HepG2 (cell line): Measurements from ENCODE around the gene ZNF653. TPM values are rescaled to one million over a fixed set of nuclear protein-coding genes. Genes with fewer than 3 reads are reported as not detected.
A peak's percentile ranks its signal among the peaks of the same experiment; 100 is the strongest.

Experiments
- ATF3 ChIP-seq: sonication (generic); formaldehyde crosslinking; IDR thresholded peaks from 2 replicates; pipeline ENCODE4 v1.4.0; 2020; ENCODE audit warnings: missing genetic modification reagents
- BRF2 ChIP-seq: sonication (generic); formaldehyde crosslinking; IDR thresholded peaks from 2 replicates; pipeline ENCODE4 v1.8.1; 2022; ENCODE audit warnings: mild to moderate bottlenecking, missing genetic modification reagents
- HHEX ChIP-seq: IDR thresholded peaks from 2 replicates; pipeline ENCODE4 v1.6.1; 2016; ENCODE audit warnings: control low read depth
- KMT2B ChIP-seq: IDR thresholded peaks from 2 replicates; pipeline ENCODE4 v1.6.1; 2016; ENCODE audit warnings: missing genetic modification reagents, missing compliant biosample characterization
- MYPOP ChIP-seq: sonication (generic); formaldehyde crosslinking; IDR thresholded peaks from 2 replicates; pipeline ENCODE4 v1.8.1; 2023; ENCODE audit warnings: mild to moderate bottlenecking, moderate library complexity, missing genetic modification reagents
- POGZ ChIP-seq: sonication (generic); formaldehyde crosslinking; IDR thresholded peaks from 2 replicates; pipeline ENCODE4 v1.4.0; 2020; ENCODE audit warnings: mild to moderate bottlenecking, missing genetic modification reagents
- SRY ChIP-seq: sonication (generic); formaldehyde crosslinking; IDR thresholded peaks from 2 replicates; pipeline ENCODE4 v1.8.0; 2022; ENCODE audit warnings: mild to moderate bottlenecking, missing genetic modification reagents
- ZNF333 ChIP-seq: sonication (generic); formaldehyde crosslinking; IDR thresholded peaks from 2 replicates; pipeline ENCODE4 v1.4.0; 2020; ENCODE audit warnings: mild to moderate bottlenecking, missing genetic modification reagents, borderline replicate concordance
- ZNF431 ChIP-seq: sonication (generic); formaldehyde crosslinking; IDR thresholded peaks from 2 replicates; pipeline ENCODE4 v1.9.0; 2022; ENCODE audit warnings: missing genetic modification reagents, low read depth, mild to moderate bottlenecking, borderline replicate concordance
- ZNF598 ChIP-seq: sonication (generic); formaldehyde crosslinking; IDR thresholded peaks from 2 replicates; pipeline ENCODE4 v1.5.1; 2020; ENCODE audit warnings: mild to moderate bottlenecking, missing genetic modification reagents, borderline replicate concordance
- ZNF614 ChIP-seq: IDR thresholded peaks from 2 replicates; pipeline ENCODE4 v1.6.1; 2018; ENCODE audit warnings: missing biosample characterization, missing genetic modification reagents, inconsistent platforms, borderline replicate concordance
- polyA plus RNA-seq, 8 experiments: library from polyadenylated mRNA; depleted of rRNA in 3 of 8; stranded (reverse) in 7 of 8; unstranded in 1 of 8; fragments of >200 nt; fragmentation: Illumina TruSeq in 4 of 8; extraction: Trizol in 4 of 8; gene quantifications; 2 replicates each; pipeline versions ENCODE4 v1.2.1 to v1.2.3, GENCODE V29; 2011 to 2016; ENCODE audit warnings: low read depth in 4 of 8, missing spikeins in 1 of 8, mixed read lengths in 1 of 8; ENCODE audit not compliant: insufficient read depth in 1 of 8
- total RNA-seq, 5 experiments: library from RNA; depleted of rRNA; stranded (reverse); fragments of >200 nt; fragmentation: Illumina TruSeq; extraction: Trizol; gene quantifications; 2 replicates each; pipeline ENCODE4 v1.2.3, GENCODE V29; 2016; ENCODE audit warnings: low read depth in 1 of 5
- TF ChIP-seq, protein P1 (sequence below): sonication (generic); formaldehyde crosslinking; IDR thresholded peaks from 2 replicates; pipeline ENCODE4 v1.8.0; 2022; ENCODE audit warnings: mild to moderate bottlenecking, missing genetic modification reagents, moderate library complexity
- TF ChIP-seq, protein P2 (sequence below): sonication (generic); formaldehyde crosslinking; IDR thresholded peaks from 2 replicates; pipeline ENCODE4 v1.4.0; 2020; ENCODE audit warnings: missing genetic modification reagents, borderline replicate concordance
- TF ChIP-seq, protein P3 (sequence below): sonication (generic); formaldehyde crosslinking; IDR thresholded peaks from 2 replicates; pipeline ENCODE4 v1.4.0; 2020; ENCODE audit warnings: missing genetic modification reagents, mild to moderate bottlenecking, borderline replicate concordance
- TF ChIP-seq, protein P4 (sequence below): sonication (generic); formaldehyde crosslinking; IDR thresholded peaks from 2 replicates; pipeline ENCODE4 v1.4.0; 2020; ENCODE audit warnings: mild to moderate bottlenecking, missing genetic modification reagents

ZNF653 gene
- total and polyA plus RNA-seq, 2 of the 13 experiments (the other 11 are each of a cell fraction or from before 2014, with no cell fraction given): 4.7 to 7.1 TPM

- TF ChIP-seq MYPOP (CRISPR knock-in tag) (no peak), KMT2B (CRISPR knock-in tag) (no peak), SRY (CRISPR knock-in tag) (no peak; the same call in 1 of the 2 replicates), ZNF598 (no peak), POGZ (no peak), ZNF333 (CRISPR knock-in tag) (no peak), HHEX (CRISPR knock-in tag) (no peak), BRF2 (CRISPR knock-in tag) (no peak), ATF3 (CRISPR knock-in tag) (0 out of 2 replicates have a peak, but pooled peaks have one; percentile 9), ZNF431 (no peak), ZNF614 (CRISPR knock-in tag) (no peak)
- TF ChIP-seq, protein P1, sequence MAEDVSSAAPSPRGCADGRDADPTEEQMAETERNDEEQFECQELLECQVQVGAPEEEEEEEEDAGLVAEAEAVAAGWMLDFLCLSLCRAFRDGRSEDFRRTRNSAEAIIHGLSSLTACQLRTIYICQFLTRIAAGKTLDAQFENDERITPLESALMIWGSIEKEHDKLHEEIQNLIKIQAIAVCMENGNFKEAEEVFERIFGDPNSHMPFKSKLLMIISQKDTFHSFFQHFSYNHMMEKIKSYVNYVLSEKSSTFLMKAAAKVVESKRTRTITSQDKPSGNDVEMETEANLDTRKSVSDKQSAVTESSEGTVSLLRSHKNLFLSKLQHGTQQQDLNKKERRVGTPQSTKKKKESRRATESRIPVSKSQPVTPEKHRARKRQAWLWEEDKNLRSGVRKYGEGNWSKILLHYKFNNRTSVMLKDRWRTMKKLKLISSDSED: no peak
- TF ChIP-seq, protein P2, sequence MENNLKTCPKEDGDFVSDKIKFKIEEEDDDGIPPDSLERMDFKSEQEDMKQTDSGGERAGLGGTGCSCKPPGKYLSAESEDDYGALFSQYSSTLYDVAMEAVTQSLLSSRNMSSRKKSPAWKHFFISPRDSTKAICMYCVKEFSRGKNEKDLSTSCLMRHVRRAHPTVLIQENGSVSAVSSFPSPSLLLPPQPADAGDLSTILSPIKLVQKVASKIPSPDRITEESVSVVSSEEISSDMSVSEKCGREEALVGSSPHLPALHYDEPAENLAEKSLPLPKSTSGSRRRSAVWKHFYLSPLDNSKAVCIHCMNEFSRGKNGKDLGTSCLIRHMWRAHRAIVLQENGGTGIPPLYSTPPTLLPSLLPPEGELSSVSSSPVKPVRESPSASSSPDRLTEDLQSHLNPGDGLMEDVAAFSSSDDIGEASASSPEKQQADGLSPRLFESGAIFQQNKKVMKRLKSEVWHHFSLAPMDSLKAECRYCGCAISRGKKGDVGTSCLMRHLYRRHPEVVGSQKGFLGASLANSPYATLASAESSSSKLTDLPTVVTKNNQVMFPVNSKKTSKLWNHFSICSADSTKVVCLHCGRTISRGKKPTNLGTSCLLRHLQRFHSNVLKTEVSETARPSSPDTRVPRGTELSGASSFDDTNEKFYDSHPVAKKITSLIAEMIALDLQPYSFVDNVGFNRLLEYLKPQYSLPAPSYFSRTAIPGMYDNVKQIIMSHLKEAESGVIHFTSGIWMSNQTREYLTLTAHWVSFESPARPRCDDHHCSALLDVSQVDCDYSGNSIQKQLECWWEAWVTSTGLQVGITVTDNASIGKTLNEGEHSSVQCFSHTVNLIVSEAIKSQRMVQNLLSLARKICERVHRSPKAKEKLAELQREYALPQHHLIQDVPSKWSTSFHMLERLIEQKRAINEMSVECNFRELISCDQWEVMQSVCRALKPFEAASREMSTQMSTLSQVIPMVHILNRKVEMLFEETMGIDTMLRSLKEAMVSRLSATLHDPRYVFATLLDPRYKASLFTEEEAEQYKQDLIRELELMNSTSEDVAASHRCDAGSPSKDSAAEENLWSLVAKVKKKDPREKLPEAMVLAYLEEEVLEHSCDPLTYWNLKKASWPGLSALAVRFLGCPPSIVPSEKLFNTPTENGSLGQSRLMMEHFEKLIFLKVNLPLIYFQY (CRISPR knock-in tag): no peak
- TF ChIP-seq, protein P3, sequence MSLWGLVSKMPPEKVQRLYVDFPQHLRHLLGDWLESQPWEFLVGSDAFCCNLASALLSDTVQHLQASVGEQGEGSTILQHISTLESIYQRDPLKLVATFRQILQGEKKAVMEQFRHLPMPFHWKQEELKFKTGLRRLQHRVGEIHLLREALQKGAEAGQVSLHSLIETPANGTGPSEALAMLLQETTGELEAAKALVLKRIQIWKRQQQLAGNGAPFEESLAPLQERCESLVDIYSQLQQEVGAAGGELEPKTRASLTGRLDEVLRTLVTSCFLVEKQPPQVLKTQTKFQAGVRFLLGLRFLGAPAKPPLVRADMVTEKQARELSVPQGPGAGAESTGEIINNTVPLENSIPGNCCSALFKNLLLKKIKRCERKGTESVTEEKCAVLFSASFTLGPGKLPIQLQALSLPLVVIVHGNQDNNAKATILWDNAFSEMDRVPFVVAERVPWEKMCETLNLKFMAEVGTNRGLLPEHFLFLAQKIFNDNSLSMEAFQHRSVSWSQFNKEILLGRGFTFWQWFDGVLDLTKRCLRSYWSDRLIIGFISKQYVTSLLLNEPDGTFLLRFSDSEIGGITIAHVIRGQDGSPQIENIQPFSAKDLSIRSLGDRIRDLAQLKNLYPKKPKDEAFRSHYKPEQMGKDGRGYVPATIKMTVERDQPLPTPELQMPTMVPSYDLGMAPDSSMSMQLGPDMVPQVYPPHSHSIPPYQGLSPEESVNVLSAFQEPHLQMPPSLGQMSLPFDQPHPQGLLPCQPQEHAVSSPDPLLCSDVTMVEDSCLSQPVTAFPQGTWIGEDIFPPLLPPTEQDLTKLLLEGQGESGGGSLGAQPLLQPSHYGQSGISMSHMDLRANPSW (CRISPR knock-in tag): 0 out of 2 replicates have a peak, but pooled peaks have one; percentile 24
- TF ChIP-seq, protein P4, sequence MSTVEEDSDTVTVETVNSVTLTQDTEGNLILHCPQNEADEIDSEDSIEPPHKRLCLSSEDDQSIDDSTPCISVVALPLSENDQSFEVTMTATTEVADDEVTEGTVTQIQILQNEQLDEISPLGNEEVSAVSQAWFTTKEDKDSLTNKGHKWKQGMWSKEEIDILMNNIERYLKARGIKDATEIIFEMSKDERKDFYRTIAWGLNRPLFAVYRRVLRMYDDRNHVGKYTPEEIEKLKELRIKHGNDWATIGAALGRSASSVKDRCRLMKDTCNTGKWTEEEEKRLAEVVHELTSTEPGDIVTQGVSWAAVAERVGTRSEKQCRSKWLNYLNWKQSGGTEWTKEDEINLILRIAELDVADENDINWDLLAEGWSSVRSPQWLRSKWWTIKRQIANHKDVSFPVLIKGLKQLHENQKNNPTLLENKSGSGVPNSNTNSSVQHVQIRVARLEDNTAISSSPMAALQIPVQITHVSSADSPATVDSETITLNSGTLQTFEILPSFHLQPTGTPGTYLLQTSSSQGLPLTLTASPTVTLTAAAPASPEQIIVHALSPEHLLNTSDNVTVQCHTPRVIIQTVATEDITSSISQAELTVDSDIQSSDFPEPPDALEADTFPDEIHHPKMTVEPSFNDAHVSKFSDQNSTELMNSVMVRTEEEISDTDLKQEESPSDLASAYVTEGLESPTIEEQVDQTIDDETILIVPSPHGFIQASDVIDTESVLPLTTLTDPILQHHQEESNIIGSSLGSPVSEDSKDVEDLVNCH (CRISPR knock-in tag): no peak
Measured at GRCh38 chr19:11505504-11506100, at the start of gene ZNF653 (continued).
